ENCODE data around the gene TAC3.

The TAC3 gene

DNA sequence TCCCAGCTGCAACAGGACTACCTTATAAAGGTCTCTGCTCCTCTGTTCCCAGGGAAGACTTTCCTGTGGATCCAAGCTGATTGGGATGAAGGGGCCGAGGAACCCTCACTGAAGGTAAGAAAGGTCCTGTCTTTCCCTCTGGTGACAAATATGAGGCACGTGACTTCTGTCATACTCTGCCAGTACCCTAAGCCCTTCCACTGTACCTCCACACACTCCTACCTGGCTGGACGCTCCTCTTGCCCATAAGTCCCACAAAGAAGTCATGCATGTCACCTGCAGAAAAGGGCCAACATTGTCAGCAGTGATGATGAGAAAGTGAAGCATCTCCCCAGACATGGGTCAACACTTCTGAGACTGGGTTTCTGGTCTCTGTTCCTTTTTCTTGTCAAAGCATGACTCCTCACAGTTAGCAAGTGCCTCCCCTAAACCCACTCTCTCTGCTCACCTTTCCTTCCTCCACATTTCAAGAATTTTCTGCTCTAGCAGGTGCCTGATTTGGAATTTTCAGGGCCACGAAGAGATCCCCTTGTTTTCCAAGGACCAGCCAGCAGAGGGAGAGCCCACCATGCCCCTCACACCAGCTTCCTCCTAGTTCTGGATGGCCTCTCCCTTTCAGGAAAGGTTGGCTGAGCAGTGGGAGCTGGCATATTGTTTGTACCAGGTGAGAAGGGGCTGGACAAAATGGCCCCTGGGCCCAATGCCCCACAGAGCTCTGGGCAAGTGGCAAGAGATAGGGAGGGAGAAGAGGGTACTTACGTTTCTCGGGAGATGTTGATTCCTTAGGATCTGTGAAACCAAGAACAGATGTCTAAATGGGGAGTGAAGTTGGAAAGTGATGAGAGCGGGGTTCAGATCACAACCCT, 3.5 kb downstream of the TAC3 start:
- Histone ChIP-seq H3K27me3 (no peaks in the 10 kb centered on the region), H3K9me3 (no peaks in the 10 kb centered on the region), H3K4me1 (no peaks in the 10 kb centered on the region), H3K36me3 (no peaks in the 10 kb centered on the region), H3K4me3 (ENCODE audit: low read depth, low read length) (no peak overlapping the region)
- no peak for DNase-seq
- TF ChIP-seq, protein P1, sequence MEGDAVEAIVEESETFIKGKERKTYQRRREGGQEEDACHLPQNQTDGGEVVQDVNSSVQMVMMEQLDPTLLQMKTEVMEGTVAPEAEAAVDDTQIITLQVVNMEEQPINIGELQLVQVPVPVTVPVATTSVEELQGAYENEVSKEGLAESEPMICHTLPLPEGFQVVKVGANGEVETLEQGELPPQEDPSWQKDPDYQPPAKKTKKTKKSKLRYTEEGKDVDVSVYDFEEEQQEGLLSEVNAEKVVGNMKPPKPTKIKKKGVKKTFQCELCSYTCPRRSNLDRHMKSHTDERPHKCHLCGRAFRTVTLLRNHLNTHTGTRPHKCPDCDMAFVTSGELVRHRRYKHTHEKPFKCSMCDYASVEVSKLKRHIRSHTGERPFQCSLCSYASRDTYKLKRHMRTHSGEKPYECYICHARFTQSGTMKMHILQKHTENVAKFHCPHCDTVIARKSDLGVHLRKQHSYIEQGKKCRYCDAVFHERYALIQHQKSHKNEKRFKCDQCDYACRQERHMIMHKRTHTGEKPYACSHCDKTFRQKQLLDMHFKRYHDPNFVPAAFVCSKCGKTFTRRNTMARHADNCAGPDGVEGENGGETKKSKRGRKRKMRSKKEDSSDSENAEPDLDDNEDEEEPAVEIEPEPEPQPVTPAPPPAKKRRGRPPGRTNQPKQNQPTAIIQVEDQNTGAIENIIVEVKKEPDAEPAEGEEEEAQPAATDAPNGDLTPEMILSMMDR (IDR thresholded peaks at IDR 0.05; ENCODE audit: low read depth, low read length) = peak; percentile 41

DNA sequence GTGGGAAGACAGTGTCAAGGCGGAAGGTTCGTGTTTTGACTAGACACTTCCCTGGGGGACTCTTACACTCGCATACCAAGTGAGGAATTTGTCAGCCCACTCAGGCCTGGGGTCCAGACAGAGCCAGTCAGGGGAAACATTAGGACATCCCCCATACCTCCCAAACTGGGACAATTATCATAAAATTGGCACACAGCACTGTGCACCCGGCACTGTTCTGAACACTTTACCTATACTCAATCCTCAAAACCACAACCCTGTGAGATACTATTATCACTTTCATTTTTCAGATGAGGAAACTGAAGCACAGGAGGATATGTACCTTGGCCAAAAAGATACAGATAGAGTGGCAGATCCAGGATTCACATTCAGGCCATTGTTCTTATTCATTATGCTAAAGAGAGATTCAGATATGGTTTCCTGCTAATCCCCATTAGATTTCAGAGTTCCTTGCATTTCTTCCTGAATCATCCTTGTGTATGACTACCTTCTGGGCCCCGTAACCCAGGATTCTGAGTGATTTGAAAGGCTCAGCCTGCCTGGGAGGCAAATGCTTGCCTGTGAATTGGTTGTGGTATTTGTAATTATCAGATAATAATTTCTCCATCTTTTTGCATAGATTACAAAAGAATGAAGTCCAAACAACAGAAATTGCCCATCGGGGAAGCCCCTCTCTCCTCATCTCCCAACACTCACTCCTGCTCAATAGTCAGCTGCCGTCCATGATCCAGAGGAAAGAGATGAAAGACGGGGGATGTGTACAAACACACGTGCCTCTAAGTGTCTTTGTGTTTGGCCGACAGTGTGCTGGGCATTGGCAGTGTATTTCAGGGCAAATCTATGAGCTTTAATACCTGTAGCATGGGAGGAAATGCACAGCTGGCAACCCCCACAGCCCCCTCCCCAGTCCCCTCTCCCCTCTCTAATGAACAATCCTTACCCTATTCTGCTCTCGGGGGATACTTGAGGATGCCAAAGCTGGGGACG, 4.6 kb downstream of the TAC3 start:
- no peaks in the 10 kb centered on the region for H3K36me3 ChIP-seq
- TF ChIP-seq, protein P1 (IDR thresholded peaks at IDR 0.05; ENCODE audit: low read depth, low read length) = no peak
- H3K9me3 ChIP-seq = no peaks in the 10 kb centered on the region
- H3K4me3 ChIP-seq (ENCODE audit: low read depth, low read length) = no peak overlapping the region
- no peak for DNase-seq
- no peaks in the 10 kb centered on the region for H3K27me3 ChIP-seq
- H3K4me1 ChIP-seq = no peaks in the 10 kb centered on the region

DNA sequence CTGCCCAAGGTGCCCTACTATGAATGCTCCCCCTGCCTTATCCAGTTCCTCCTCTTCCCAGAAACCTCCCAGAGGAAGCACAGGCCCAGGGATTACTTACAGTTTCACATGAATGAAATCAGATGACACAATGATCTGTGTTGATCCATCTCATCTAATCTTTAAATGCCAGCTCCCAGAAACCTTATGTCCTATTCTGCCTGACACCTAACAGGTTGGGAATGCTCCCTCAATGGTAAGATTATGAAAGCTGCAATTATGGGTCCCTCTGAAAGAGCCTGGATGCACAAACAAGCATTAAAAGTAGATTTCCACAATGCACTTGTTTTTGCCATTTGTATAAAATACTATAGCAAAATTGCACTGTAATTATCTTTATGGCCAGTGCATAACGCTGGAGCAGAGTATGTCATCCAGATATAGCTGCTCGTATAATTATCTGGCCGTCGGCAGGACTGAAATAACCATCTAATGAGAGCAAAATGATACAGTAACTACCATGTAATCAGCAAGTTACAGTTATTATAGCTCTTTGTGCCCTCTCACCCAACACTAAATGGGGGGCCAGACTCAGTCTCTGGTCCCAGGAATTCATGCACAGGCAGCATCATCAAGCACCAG, 5.6 kb downstream of the TAC3 start:
- no peak for DNase-seq
- TF ChIP-seq, protein P1 (IDR thresholded peaks at IDR 0.05; ENCODE audit: low read depth, low read length) = no peak
- Histone ChIP-seq H3K4me1 (no peaks in the 10 kb centered on the region), H3K4me3 (ENCODE audit: low read depth, low read length) (no peak overlapping the region), H3K36me3 (no peaks in the 10 kb centered on the region; the same call in 1 of the 2 replicates), H3K27me3 (no peaks in the 10 kb centered on the region), H3K9me3 (no peaks in the 10 kb centered on the region)

DNA sequence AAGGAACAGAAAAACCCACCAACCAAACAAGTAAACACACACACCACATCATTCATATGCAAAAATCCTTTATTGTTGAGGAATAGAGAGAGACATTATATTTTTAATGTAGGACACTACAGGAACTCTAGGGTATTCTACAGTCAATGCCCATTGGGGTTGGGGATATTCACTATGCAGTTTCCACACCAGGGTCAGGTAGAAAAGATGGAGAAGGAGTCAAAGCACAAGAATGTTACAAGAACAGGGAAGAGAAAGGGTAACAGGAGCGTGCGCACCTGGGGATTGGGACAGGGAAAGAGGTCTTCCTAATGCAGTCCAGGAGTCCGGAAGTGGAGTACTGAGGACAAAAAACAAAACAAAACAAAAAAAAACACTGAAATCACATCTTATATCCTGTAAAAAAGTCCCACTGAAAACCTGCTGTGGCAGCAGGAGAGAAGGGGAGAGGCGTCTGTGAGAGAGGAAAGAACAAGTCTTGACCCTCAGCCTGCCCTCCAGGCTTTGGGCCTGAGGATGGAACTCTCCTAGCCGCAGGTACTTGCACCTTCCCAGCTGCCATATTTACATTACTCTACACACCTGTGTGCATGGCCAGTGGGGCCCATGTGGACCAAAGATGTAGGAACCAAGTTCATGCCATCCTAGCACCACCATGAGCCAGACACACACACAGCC, 6.2 kb downstream of the TAC3 start:
- Histone ChIP-seq H3K36me3 (no peaks in the 10 kb centered on the region; the same call in 1 of the 2 replicates), H3K4me3 (ENCODE audit: low read depth, low read length) (no peak overlapping the region), H3K4me1 (no peaks in the 10 kb centered on the region), H3K27me3 (no peaks in the 10 kb centered on the region), H3K9me3 (no peaks in the 10 kb centered on the region)
- TF ChIP-seq, protein P1 (IDR thresholded peaks at IDR 0.05; ENCODE audit: low read depth, low read length) = no peak
- DNase-seq = no peak

DNA sequence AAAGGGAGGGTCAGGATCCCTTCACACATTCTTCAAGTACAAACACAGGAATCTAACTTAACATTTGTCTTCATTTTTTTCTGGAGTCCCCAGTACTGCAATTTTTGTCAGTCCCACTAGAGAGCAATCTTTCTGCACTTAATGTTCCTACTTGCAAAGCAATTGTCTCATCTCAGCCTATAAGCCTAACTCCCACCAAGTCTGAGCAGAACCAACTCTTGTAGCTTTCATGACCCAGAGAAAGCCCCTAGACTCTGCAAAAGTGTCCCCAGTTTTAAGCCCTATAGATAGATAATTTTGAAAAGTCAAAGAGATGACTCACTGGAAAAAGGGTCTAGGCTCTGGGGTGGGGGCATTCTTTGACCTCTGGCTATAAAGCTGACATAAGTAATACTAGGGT, 8.2 kb downstream of the TAC3 start:
- H3K4me1 ChIP-seq = no peaks in the 10 kb centered on the region
- DNase-seq = no peak
- TF ChIP-seq, protein P1 (IDR thresholded peaks at IDR 0.05; ENCODE audit: low read depth, low read length) = peak; percentile 76
- H3K27me3 ChIP-seq = no peaks in the 10 kb centered on the region
- peaks cover 15% of the 10 kb centered on the region for H3K36me3 ChIP-seq
- H3K9me3 ChIP-seq = no peaks in the 10 kb centered on the region
- H3K4me3 ChIP-seq (ENCODE audit: low read depth, low read length) = no peak overlapping the region
